ENCODE results near the gene GSAP.

- TF ChIP-seq CTCF (IDR thresholded peaks at IDR 0.05) (no peak), POLR2A (IDR thresholded peaks at IDR 0.05) (no peak)
Measured at GRCh38 chr7:77270094-77270480, 146.1 kb downstream of the GSAP start.

All from thyroid gland (tissue), 4 donors.